Measurements from ENCODE around the gene LYG1. TPM values are rescaled to one million over a fixed set of nuclear protein-coding genes. Genes with fewer than 3 reads are reported as not detected.

LYG1 gene
- polyA plus RNA-seq, 1 experiment, result 0.85 TPM

GRCh38 chr2:99275882-99276281 is 25.1 kb downstream of the LYG1 start:
- CTCF ChIA-PET, result no interaction called here
- Histone ChIP-seq H3K27me3 (ENCODE audit: control insufficient read depth, insufficient read depth, low read length) (no peaks in the 10 kb centered on the region), H3K4me3 (ENCODE audit: low read depth, low read length) (no peak overlapping the region), H3K36me3 (ENCODE audit: control insufficient read depth, insufficient read depth, low read length) (no peaks in the 10 kb centered on the region)
- POLR2A ChIA-PET, result no interaction called here
- TF ChIP-seq CTCF (IDR thresholded peaks at IDR 0.05; ENCODE audit: insufficient read depth, low read depth, low read length), result no peak
- no peak for DNase-seq (ENCODE audit: low read depth)

- Histone ChIP-seq H3K4me3 (ENCODE audit: low read depth, low read length) (no peak overlapping the region), H3K36me3 (ENCODE audit: control insufficient read depth, insufficient read depth, low read length) (no peaks in the 10 kb centered on the region), H3K27me3 (ENCODE audit: control insufficient read depth, insufficient read depth, low read length) (no peaks in the 10 kb centered on the region)
- ChIA-PET CTCF (interaction anchor here (2.3 kb wide), 1 partner anchor 17 kb away, joined by 5 read pairs; no protein-coding TSS in a partner anchor), POLR2A (no interaction called here)
- no peak for DNase-seq (ENCODE audit: low read depth)
- TF ChIP-seq CTCF (IDR thresholded peaks at IDR 0.05; ENCODE audit: insufficient read depth, low read depth, low read length), result no peak
These were observed 39.8 kb downstream of the LYG1 start for GRCh38 chr2:99261242-99261641.

- no peak for DNase-seq (ENCODE audit: low read depth)
- TF ChIP-seq CTCF (IDR thresholded peaks at IDR 0.05; ENCODE audit: insufficient read depth, low read depth, low read length), result no peak
- ChIA-PET CTCF (interaction anchor here (2.3 kb wide), 1 partner anchor 16 kb away, joined by 5 read pairs; no protein-coding TSS in a partner anchor), POLR2A (no interaction called here)
- H3K27me3 ChIP-seq (ENCODE audit: control insufficient read depth, insufficient read depth, low read length), result no peaks in the 10 kb centered on the region
- no peaks in the 10 kb centered on the region for H3K36me3 ChIP-seq (ENCODE audit: control insufficient read depth, insufficient read depth, low read length)
- no peak overlapping the region for H3K4me3 ChIP-seq (ENCODE audit: low read depth, low read length)
These were observed 40.8 kb downstream of the LYG1 start for GRCh38 chr2:99260184-99260583.

GRCh38 chr2:99259465-99259864 is 41.5 kb downstream of the LYG1 start:
- TF ChIP-seq CTCF (IDR thresholded peaks at IDR 0.05; ENCODE audit: insufficient read depth, low read depth, low read length), result no peak
- Histone ChIP-seq H3K36me3 (ENCODE audit: control insufficient read depth, insufficient read depth, low read length) (no peaks in the 10 kb centered on the region), H3K27me3 (ENCODE audit: control insufficient read depth, insufficient read depth, low read length) (no peaks in the 10 kb centered on the region), H3K4me3 (ENCODE audit: low read depth, low read length) (no peak overlapping the region)
- ChIA-PET POLR2A (no interaction called here), CTCF (interaction anchor here (0.5 to 2.3 kb wide), 3 partner anchors 15 to 1656 kb away, joined by 3 to 5 read pairs (median 3); no protein-coding TSS in a partner anchor)
- DNase-seq (ENCODE audit: low read depth), result no peak

GRCh38 chr2:99256677-99257076 is 44.3 kb downstream of the LYG1 start:
- no peaks in the 10 kb centered on the region for H3K36me3 ChIP-seq (ENCODE audit: control insufficient read depth, insufficient read depth, low read length)
- no peaks in the 10 kb centered on the region for H3K27me3 ChIP-seq (ENCODE audit: control insufficient read depth, insufficient read depth, low read length)
- H3K4me3 ChIP-seq (ENCODE audit: low read depth, low read length), result no peak overlapping the region
- POLR2A ChIA-PET, result no interaction called here
- no peak for TF ChIP-seq CTCF (IDR thresholded peaks at IDR 0.05; ENCODE audit: insufficient read depth, low read depth, low read length)
- CTCF ChIA-PET, result no interaction called here
- no peak for DNase-seq (ENCODE audit: low read depth)
